Fibroblast of skin of abdomen (primary cell): ENCODE data around the gene SOX30. TPM values are rescaled to one million over a fixed set of nuclear protein-coding genes. Genes with fewer than 3 reads are reported as not detected.
"Not testable (repeated sequence)": the region's sequence is repeated elsewhere in the genome, so short reads cannot be mapped to it uniquely, and the experiment has no call there.

Experiments
- DNase-seq: peaks from one replicate; pipeline ENCODE4 v3.0.0-alpha.2; 2013
- polyA plus RNA-seq, 2 experiments: library from polyadenylated mRNA; unstranded; fragments of 120-200 nt; gene quantifications; one replicate each; pipeline ENCODE4 v1.2.1, GENCODE V29; 2013; ENCODE audit not compliant: insufficient read length in 2 of 2

SOX30 gene
- 0.18 TPM for polyA plus RNA-seq (2013, experiment 1 of 2; ENCODE audit: insufficient read length)
- polyA plus RNA-seq (2013, experiment 2 of 2; ENCODE audit: insufficient read length): 0.24 TPM

GRCh38 chr5:157652377-157652692 is at the start of gene SOX30:
Gene SOX30, minus strand, starts transcription at chr5:157652438. Its CDS starts 360 bp downstream, at chr5:157652078.
- no peak for DNase-seq

GRCh38 chr5:157698674-157699073 is 46.4 kb upstream of the SOX30 start:
- DNase-seq: not testable (repeated sequence)

- DNase-seq: not testable (repeated sequence)
Measured at GRCh38 chr5:157696154-157696553, 43.9 kb upstream of the SOX30 start.

- not testable (repeated sequence) for DNase-seq
Measured at GRCh38 chr5:157693816-157694215, 41.6 kb upstream of the SOX30 start.

GRCh38 chr5:157690690-157691433 is 38.6 kb upstream of the SOX30 start:
- DNase-seq: no peak

- DNase-seq: no peak
Measured at GRCh38 chr5:157689942-157690689, 37.9 kb upstream of the SOX30 start.

- DNase-seq: no peak
Measured at GRCh38 chr5:157687198-157687554, 34.9 kb upstream of the SOX30 start.

- DNase-seq: not testable (repeated sequence)
Measured at GRCh38 chr5:157686276-157687197, 34.3 kb upstream of the SOX30 start.

GRCh38 chr5:157682257-157682656 is 30.0 kb upstream of the SOX30 start:
- no peak for DNase-seq

- DNase-seq: no peak
Measured at GRCh38 chr5:157681048-157681447, 28.8 kb upstream of the SOX30 start.

- DNase-seq: no peak
Measured at GRCh38 chr5:157680239-157680638, 28.0 kb upstream of the SOX30 start.

- DNase-seq: no peak
Measured at GRCh38 chr5:157679801-157680200, 27.6 kb upstream of the SOX30 start.

GRCh38 chr5:157677931-157678330 is 25.7 kb upstream of the SOX30 start:
- no peak for DNase-seq

- not testable (repeated sequence) for DNase-seq
Measured at GRCh38 chr5:157674351-157674750, 22.1 kb upstream of the SOX30 start.

GRCh38 chr5:157672976-157673375 is 20.7 kb upstream of the SOX30 start:
- DNase-seq: no peak

GRCh38 chr5:157671592-157672330 is 19.5 kb upstream of the SOX30 start:
- DNase-seq: no peak

GRCh38 chr5:157670662-157671591 is 18.7 kb upstream of the SOX30 start, which contains the start of gene C5orf52:
Gene C5orf52, plus strand, starts transcription at chr5:157671533. Its CDS starts 82 bp downstream, at chr5:157671615.
- peak; percentile 46 for DNase-seq

GRCh38 chr5:157669701-157670097 is 17.5 kb upstream of the SOX30 start:
- no peak for DNase-seq

- DNase-seq: no peak
Measured at GRCh38 chr5:157668356-157668755, 16.1 kb upstream of the SOX30 start.

GRCh38 chr5:157665467-157666070 is 13.3 kb upstream of the SOX30 start:
- peak; percentile 80 for DNase-seq
